ENCODE results near the gene MARCHF9.

The MARCHF9 gene

GRCh38 chr12:57724936-57725740, 29.8 kb upstream of the MARCHF9 start:
- no peak for DNase-seq

- no peak for DNase-seq
Observed at GRCh38 chr12:57725851-57726150, 29.1 kb upstream of the MARCHF9 start.

DNA sequence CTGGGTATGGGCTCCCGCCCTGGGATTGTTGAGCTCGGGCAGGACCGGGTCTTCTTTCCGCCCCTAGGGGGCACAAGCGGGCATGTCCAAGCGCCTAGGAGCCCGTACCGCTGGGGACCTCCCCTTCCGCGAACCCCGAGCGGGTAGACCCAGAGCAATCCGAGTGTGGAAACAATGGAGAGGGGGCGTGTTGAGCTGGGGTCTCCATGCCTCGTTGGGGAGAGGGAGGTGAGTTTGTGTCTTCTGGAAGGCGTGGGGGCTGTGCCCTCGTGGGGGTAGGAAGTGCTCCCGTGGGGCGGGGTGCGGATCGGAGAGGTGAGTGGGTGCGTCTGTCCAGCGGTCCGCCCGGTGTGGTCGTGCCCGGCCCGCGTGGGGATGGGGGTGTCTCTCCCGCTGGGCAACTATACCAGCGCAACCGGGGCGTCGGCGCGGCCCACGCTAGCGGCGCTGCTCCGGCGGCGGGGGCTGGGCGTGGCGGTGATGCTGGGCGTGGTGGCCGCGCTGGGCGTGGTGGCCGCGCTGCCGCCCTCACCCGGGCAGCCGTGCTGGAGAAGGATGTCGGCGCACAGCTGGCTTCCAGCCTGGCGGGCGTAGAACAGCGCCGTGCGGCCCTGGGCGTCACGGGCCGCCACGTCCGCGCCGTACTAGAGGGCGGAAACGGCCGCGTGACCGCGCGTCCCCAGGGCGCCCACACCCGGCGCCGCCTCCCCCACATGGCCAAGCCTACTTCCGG, 28.6 kb upstream of the MARCHF9 start:
- DNase-seq: peak in 1 of 5 experiments; percentile 33

- DNase-seq: no peak
Observed at GRCh38 chr12:57726884-57727757, 27.8 kb upstream of the MARCHF9 start.

- DNase-seq: no peak
Observed at GRCh38 chr12:57727758-57728395, 27.0 kb upstream of the MARCHF9 start.

DNA sequence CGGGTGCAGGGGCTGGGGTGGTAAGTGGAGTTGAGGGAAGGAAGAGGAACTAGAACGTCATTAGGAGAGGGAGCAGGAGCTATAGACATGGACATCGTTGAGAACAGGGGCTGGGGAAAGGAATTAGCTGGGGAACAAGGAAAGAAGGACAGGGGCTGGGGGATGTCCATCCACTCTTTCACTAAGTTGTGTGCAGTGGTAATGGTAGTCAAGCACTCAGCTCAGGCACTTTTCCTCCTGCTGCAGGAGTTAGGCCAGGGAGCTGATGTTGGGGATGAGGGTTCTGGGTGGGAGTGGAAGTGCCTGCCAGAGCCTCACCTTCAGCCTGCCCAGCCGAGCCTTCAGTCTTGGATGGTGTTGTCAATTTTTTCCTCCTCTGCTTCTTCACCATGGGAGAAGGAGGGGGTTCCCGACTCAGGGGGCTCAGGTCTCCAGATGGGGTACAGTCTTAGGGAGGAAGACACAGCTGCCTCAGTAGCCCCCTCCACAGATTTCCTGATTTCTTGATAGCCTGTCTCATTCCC, 25.5 kb upstream of the MARCHF9 start:
- DNase-seq: no peak

DNA sequence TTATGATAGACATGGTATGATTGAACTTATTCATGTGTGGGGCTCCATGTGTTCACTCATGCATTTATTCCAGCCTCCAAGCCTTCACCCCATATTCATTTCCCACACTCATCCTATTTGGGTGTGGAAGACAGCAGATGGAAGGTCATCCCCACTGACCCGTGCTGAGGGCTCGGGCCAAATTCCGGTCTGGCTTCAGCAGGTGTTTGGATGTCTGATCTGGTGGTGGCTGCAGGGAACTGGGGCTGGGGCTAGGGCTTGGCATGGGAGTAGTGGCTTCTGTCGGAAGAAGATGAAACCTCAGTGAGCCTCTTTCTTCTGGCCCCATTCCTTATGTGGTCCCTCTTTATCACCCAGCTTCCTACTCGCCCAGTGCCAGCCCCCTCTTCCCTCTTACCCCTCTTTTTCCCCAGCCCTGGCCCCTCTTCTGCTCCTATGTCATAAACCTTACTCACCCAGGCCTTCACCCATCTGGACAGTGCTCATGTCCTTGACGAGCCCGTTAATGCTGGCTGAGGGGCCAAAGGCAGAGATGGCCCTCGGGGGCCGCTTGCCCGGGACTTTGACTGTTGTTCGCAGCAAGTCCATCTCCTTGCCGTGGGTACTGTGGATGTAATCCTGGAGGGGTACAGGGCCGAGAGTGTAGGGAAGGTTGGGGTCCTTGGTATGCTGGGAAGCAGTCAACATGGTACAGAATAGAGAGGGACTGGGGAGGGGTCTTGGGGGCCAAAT, 24.4 kb upstream of the MARCHF9 start:
- DNase-seq: no peak

- DNase-seq: no peak
Observed at GRCh38 chr12:57731411-57732080, 23.4 kb upstream of the MARCHF9 start.

- DNase-seq: no peak
Observed at GRCh38 chr12:57732270-57732669, 22.6 kb upstream of the MARCHF9 start.

DNA sequence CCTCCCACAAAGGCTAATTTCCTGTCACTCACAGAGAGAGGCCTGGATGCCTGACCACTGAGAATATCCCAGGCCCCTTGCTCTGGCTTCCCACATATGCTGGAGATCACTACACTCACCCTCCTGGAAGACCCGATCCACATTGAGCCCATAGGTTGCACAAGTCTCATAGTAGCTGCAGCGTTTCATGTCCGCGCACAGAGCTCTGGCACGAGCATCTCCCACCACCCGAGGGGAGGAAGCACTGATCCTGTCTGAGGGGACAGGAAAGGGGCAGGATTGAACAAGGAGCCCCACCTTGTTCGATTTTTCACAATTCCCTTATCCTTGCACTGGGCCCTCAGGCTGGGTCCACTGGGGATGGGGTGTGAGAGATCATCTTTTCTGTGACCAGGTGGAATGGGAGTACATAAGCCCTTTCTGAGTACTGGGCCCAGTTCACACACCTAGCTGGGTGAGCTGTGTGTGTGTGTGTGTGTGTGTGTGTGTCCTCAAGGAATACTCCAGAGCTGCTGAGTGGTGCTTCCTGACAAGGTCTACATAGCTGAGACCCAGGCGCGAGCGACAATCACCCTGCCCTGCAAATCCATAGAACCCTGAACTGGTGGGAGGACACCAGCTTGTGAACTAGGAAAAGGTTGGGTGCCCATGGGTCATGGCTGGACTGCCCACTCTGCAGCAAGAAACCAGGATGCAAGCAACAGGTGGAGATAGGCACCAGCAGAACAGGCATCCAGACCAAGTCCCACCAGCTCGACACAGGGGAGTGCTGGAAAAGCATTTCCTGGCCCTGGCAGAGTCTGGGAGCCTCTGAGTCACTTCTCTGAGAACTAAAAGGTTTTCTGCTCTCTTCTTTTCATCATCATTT, 21.9 kb upstream of the MARCHF9 start:
- no peak for DNase-seq

GRCh38 chr12:57733928-57734327, 21.0 kb upstream of the MARCHF9 start:
- DNase-seq: no peak

DNA sequence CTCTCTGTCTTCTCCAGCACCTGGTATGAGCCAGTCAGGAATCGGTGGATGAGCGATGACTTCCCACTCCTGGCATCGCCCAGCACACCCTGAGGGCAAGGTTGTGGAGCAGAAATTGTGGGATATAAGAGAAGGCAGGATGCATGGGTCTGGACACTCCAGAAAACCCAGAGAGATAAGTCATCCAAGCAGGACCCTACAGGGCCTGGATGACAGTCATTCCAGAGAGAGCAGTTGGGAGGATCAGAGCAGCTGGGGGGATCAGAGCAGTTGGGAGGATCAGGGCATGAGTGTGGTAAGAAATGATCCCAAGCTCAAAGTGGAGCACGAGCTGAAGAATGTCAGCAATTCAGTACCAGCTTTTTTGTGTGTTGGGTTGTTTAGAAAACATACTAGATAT, 20.3 kb upstream of the MARCHF9 start:
- no peak for DNase-seq

GRCh38 chr12:57735198-57735855, 19.6 kb upstream of the MARCHF9 start:
- DNase-seq: no peak

GRCh38 chr12:57735952-57736740, 18.8 kb upstream of the MARCHF9 start:
- DNase-seq: no peak

DNA sequence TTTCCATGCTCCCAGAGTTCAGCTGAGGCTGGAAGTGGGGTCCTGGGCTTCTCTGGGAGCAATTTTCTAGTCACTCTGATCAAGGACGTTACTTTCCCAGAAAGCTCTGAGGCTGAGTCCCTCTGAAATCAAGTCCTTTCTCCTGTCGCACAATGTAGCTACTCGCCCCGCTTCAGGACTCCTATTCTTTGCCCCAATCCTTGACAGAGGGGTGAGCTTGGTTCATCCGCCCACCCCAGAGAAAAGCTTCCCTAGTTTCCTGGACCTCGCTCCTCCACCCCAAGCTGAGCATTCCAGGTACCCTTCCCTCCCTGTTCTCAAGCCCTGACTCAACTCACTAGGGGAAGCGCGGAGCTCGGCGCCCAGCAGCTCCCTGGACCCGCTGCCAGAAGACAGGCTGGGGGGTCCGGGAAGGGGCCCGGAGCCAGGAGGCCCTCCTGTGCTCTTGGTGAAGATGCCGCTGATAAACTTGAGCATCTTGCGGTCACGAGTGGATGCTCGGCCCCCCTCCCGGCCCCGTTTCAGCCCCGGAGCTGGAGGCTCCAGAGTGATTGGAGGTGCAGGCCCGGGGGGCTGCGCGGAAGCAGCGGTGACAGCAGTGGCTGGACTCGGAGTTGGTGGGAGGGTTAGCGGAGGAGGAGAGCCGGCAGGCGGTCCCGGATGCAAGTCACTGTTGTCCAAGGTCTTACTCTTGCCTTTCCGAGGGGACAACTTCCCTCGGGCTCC, 18.0 kb upstream of the MARCHF9 start:
- no peak for DNase-seq

DNA sequence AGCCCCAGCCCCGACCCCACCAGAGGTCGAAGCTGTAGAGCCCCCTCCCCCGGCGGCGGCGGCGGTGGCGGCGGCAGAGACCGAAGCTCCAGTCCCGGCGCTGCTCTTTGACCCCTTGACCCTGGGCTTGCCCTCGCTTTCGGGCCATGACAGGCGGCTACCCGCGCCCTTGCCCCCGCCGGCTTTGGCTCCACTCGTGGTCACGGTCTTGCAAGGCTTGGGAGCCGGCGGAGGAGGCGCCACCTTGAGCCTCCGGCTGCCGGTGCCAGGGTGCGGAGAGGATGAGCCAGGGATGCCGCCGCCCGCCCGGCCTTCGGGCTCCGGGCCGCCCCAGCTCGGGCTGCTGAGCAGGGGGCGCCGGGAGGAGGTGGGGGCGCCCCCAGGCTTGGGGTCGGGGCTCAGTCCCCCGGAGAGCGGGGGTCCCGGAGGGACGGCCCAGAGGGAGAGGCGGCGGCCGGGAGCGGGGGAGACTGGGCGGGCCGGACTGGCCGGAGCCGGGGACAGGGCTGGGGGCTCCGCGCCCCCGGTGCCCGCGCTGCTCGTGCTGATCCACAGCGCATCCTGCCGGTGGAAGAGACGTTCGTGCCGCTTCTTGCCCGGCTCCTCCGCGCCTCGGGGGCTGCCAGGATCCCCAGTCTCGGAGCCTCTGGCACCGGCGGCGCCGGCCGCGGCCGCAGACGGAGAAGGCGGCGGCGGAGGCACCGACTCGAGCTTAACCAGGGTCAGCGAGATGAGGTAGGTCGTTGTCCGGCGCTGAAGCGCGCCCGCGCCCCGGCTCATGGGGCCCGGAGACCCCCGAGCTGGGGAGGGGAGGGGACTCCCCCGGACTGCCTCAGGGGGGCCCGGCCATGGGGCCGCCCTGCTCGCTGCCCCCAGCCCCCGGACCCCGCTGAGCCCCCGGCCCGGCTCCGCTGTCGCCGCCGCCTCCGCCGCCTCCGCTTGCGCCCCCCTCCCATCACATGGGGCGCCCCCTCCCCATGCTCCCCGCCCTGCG, 17.1 kb upstream of the MARCHF9 start:
- DNase-seq: no peak

All from T-helper 2 cell (primary cell).